ENCODE results near the gene LDLR. TPM values are rescaled to one million over a fixed set of nuclear protein-coding genes. Genes with fewer than 3 reads are reported as not detected.
"Not testable (repeated sequence)": the region's sequence is repeated elsewhere in the genome, so short reads cannot be mapped to it uniquely, and the experiment has no call there.

The LDLR gene
- polyA plus RNA-seq, 5 donors: 11.1 to 39.2 (median 23.0) TPM

DNA sequence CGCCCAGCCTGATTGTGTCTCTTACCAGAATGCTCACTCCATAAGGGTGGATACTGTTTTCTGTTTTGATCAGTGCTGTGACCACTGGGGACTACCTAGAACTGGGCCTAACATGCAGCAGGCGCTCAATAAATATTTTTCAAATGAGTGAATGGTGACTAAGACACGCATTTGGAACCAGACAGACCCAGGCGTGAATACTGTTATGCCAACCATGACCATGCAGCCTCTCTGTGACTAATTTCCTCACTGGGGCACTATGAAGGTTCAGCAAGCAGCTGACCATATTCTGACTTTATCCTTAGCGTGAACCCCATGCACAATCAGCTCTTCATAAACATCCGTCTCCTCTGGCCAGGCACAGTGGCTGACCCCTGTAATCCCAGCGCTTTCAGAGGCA, 79.3 kb downstream of the LDLR start:
- no peak for DNase-seq

DNA sequence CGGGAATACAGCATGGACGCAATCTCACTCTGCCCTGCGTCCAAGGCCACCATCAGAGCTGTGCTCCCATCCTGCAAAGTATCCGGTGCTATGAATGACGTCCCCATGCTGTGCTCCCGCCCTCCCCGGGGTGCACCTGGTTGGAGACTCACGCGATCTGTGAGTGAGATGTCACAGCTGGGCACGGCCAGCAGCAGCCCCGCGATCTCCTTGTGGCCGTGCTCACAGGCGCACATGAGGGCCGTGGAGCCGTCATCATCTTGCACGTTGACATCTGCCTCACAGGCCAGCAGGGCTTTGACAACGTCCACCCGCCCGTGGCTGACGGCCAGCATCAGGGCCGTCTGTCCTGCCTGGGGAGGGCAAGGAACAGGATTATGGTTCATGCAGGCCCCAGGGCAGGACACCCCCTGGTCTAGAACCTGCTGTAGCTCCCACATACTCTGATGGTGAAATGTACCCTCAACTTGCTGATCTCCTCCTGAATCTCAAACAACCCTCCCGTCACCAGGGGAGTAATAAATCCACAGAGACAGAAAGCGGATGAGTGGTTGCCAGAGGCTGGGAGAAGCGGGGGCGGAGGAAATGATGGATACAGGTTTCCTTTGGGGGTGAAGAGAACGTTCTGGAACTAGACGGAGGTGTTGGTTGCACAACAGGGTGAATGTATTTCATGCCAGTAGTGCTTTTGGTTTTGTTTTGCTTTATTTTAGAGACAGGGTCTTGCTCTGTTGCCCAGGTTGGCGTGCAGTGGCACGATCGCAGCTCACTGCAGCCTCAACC, 80.8 kb downstream of the LDLR start:
- DNase-seq: no peak

DNA sequence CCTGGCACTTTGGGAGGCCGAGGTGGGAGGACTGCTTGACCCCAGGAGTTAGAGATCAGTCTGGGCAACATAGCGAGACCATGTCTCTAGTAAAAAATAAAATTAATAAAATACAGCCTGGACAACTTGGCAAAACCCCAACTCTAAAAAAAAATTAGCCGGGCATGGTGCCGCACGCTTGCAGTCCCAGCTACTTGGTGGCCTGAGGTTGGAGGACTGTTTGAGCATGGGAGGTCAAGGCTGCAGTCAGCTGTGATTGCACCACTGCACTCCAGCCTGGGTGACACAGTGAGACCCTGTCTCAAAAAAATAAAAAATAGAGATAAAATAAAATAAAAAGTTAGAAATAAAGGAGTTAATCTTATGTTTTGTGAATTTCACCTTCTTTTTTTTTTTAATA, 81.9 kb downstream of the LDLR start:
- no peak for DNase-seq

DNA sequence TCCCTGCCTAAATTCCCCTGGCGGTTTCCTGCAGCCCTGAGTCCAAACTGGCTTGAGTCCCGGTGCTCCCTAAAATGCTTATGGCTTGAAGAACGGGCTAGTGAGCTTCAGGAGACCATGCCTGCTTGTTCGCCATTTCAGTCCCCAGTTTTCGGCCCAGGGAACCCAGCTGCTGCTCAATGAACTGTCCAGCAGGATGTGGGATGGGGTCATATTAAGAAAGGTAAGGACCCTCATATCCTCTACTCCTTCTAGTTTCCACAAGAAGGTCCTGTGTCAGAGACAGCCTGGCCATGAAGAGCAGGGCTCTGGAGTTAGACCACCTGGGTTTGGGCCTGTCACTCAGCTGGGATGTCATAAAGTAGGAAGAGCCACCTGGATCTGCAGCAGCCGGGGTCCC, 83.3 kb downstream of the LDLR start:
- no peak for DNase-seq

DNA sequence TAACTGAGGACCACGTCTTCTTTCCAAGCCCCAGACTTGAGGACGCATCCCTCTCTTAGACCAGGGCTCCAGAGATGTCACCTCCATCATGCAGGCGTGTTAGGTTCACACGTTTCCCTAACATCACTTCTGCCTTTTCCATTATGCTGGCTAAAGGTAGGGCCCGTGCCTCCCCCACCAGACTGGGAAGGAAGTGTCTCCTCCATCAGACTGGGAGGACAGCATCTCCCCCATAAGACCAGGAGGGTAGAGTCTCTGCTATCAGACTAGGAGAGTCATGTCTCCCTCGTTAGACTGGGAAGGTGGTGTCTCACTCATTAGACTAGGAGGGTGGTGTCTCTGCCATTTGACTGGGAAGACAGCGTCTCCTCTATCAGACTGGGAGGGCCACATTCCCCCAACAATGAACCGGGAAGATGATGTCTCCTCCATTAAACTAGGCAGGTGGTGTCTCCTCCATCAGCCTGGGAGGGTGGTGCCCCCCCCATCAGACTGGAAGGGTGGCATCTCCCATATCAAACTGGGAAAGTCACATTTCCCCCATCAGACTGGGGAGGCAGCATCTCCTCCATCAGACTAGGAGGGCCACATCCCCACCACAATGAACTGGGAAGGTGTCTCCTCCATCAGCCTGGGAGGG, 84.4 kb downstream of the LDLR start:
- no peak for DNase-seq

DNA sequence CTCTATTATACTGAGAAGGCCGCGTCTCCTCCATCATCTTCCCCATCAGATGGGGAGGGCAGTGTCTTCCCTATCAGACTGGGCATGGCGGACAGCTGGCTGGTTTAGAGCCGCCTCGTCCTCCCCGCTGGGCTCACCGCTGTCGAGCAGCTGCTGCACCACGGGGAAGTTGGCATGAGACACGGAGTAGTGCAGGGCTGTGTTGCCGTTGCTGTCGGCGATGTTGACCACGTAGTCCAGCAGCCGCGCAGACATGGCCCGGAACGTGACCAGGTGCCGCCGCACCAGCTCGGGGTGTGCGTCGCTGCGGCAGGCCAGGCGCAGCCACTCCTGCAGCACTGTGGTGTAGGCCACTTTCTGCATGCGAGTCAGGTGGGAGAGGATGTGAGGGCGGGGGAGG, 85.1 kb downstream of the LDLR start:
- no peak for DNase-seq

DNA sequence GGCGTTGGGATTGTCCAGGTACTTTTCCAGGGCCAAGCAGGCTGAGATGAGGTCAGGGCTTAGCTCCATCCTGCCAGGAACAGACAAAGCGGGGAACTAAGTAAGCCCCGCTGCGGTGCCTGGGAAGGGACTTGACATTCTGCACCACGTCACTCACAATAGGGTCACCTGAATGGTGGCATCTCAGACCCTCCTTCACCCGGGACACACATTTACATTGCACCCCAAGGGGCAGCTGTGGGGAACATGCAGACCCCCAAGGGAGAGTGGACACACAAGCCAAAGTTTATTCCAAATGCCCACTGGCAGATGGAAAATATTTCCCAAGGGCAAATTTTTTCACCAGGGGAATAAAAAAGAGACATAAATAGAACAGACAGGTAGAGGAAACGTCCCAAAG, 86.7 kb downstream of the LDLR start:
- DNase-seq: no peak

DNA sequence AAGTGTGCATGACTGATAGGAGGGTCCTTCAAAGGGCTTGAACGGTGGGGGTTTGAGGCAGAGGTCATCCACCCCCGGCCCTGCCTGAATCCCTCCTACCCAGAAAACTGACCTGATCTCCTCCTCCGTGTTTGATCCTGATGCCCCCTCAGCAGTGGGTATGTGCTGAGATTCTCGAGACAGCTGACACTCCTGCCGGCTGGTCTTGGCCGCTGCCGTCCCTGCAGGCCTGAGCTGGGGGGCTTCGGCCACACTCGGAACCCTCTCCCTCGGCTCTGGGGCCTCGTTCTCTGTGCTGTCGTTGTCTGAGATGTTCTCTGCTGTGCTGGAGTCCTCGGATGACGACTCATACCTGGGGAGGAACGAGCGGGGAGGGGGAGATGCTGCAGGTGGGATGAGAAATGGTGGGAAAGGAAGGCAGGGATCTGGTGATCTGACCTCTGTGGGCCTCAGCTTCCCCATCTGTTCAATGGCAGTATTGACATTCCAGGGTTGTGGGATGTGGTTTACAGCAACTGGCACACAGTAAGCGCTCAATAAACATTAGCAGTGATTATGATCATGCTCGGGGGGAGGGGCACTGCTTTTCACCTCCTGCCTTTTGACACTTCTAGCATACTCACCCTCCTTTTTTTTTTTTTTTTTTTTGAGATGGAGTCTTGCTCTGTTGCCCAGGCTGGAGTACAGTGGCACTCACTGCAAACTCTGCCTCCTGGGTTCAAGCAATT, 87.4 kb downstream of the LDLR start:
- no peak for DNase-seq

DNA sequence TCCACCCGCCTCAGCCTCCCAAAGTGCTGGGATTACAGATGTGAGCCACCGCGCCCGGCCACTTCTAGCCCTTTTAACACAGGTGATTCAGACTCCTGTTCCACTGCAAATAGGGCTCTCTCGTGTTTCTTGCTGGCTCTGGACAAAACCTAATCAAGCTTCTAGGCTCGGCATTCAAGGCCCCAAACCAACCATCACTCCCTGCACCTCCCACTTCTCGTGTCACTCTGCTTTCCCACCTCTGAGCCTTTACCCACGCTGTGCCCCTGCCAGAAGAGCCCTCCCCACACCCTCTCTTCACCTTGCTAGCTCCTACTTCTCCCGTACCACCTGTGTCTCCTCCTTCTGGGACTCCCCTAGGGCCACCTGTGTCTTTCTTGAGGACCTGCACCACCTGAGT, 88.3 kb downstream of the LDLR start:
- no peak for DNase-seq

DNA sequence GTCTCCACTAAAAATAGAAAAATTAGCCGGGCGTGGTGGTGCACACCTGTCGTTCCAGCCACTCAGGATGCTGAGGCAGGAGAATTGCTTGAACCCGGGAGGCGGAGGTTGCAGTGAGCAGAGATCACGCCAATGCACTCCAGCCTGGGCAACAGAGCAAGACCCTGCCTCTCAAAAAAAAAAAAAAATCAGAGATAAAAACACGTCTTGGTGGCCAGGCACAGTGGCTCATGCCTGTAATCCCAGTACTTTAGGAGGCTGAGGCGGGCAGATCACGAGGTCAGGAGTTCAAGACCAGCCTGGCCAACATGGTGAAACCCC, 89.8 kb downstream of the LDLR start:
- DNase-seq: not testable (repeated sequence)

DNA sequence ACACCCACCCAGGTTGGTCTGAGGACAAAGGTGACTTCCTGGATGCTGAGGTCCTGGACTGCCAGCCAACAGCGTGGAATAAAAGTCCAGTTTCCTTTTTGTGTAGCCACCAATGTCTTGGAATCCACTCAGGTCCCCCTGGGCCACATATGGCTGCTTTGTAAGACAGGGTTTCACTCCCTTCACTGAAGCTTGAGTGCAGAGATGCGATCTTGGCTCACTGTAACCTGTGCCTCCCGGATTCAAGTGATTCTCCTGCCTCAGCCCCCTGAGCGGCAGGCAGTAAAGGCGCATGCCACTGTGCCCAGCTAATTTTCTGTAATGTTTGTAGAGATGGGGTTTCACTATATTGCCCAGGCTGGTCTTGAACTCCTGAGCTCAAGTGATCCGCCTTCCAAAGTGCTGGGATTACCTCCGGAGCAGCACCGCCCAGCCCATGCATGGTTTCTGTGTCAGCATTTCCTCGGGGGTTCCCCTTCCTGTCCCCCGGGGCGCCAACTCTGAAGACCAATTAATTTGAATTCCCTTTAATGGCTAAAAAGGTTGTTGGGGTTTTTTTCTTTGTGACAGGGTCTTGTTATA, 90.5 kb downstream of the LDLR start:
- DNase-seq: no peak

DNA sequence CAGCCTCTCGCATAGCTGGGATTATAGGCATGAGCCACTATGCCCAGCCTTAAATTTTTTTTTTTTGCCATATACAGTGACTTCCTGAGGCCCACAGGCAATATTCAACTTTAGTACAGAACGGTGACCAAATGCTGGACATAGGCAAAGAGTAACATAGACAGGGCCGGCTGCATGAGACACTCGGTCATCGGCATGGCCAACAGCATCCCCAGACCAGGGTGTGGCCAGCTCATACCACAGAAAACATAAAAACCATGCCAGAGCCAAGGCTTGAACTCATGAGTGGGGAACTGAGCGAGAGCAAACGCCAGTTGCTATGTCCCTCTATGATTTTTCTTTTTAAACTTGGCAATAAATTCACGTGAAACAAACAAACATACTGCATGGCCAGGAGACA, 91.1 kb downstream of the LDLR start:
- DNase-seq: no peak

DNA sequence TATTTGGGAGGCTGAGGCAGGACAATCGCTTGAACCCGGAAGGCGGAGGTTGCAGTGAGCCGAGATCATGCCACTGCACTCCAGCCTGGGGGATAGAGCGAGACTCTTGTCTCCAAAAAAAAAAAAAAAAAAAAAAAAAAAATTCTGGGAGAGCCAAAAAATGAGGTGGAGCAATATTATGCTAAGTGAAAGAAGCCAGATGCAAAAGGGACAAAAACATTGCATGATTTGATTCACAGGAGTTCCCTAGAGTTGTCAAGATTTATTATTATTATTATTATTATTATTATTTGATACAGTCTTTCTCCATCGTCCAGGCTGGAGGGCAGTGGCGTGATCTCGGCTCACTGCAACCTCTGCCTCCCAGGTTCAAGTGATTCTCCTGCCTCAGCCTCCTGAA, 91.7 kb downstream of the LDLR start:
- DNase-seq: not testable (repeated sequence)

DNA sequence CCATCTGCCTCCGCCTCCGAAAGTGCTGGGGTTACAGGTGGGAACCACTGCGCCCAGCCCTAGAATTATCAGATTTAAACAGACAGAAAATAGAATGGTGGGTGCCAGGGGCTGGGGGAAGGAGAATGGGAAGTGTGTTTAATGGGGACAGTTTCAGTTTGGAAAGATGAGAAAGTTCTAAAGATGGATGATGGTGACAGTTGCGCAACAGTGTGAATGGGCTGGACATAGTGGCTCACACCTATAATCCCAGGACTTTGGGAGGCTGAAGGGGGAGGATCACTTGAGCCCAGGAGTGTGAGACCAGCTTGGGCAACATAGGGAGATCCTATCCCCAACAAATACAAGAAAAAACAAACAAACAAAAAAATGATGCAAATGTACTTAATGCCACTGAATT, 92.2 kb downstream of the LDLR start:
- no peak for DNase-seq

Other genes with a start within 250 kb of the LDLR start
- 1 to 10 TPM; 3.1 to 4.5 (median 4.1) TPM for gene C19orf38, start 241.0 kb upstream of the LDLR start, polyA plus RNA-seq (ENCODE audit: insufficient read depth in 1 of 5, insufficient read length in 5 of 5, low replicate concordance in 1 of 5)
- gene CARM1, start 217.9 kb upstream of the LDLR start, polyA plus RNA-seq (ENCODE audit: insufficient read depth in 1 of 5, insufficient read length in 5 of 5, low replicate concordance in 1 of 5): 10 to 100 TPM; 30.6 to 54.3 (median 43.5) TPM
- gene YIPF2, start 160.8 kb upstream of the LDLR start, polyA plus RNA-seq (ENCODE audit: insufficient read depth in 1 of 5, insufficient read length in 5 of 5, low replicate concordance in 1 of 5): 10 to 100 TPM; 27.4 to 49.1 (median 38.6) TPM
- gene TIMM29, start 160.7 kb upstream of the LDLR start, polyA plus RNA-seq (ENCODE audit: insufficient read depth in 1 of 5, insufficient read length in 5 of 5, low replicate concordance in 1 of 5): 10 to 100 TPM; 20.1 to 28.1 (median 23.9) TPM
- 100 to 1,000 TPM; 119 to 173 (median 124) TPM for gene SMARCA4, start 128.4 kb upstream of the LDLR start, polyA plus RNA-seq (ENCODE audit: insufficient read depth in 1 of 5, insufficient read length in 5 of 5, low replicate concordance in 1 of 5)
- gene SPC24, start 66.3 kb downstream of the LDLR start, polyA plus RNA-seq (ENCODE audit: insufficient read depth in 1 of 5, insufficient read length in 5 of 5, low replicate concordance in 1 of 5): 10 to 100 TPM; 15.4 to 34.8 (median 24.9) TPM
- 100 to 1,000 TPM; 218 to 306 (median 249) TPM for gene KANK2, start 108.1 kb downstream of the LDLR start, polyA plus RNA-seq (ENCODE audit: insufficient read depth in 1 of 5, insufficient read length in 5 of 5, low replicate concordance in 1 of 5)
- gene ANGPTL8, start 150.2 kb downstream of the LDLR start, polyA plus RNA-seq (ENCODE audit: insufficient read depth in 1 of 5, insufficient read length in 5 of 5, low replicate concordance in 1 of 5): 1 to 10 TPM in 2 of 5 donors, under 1 TPM in 3; 0.41 to 1.2 (median 0.81) TPM
- 10 to 100 TPM; 55.4 to 95.2 (median 77.7) TPM for gene DOCK6, start 173.1 kb downstream of the LDLR start, polyA plus RNA-seq (ENCODE audit: insufficient read depth in 1 of 5, insufficient read length in 5 of 5, low replicate concordance in 1 of 5)
- gene TSPAN16, start 206.7 kb downstream of the LDLR start, polyA plus RNA-seq (ENCODE audit: insufficient read depth in 1 of 5, insufficient read length in 5 of 5, low replicate concordance in 1 of 5): under 1 TPM in 1 of 5 donors, not detected in 4; 0.17 TPM

Measured in right lung (tissue), 5 donors.